ENCODE data around the gene POLR3B.

The POLR3B gene

GRCh38 chr12:106333010-106333409, 24.5 kb upstream of the POLR3B start:
- Histone ChIP-seq H4K5ac (ENCODE audit: low read length) (no peak overlapping the region), H2BK15ac (replicated peaks; ENCODE audit: low read depth) (no peak overlapping the region), H4K8ac (ENCODE audit: low read depth, low read length) (no peak overlapping the region), H3K4me3 (ENCODE audit: low read length) (no peak overlapping the region), H3K27ac (ENCODE audit: low read depth, low read length) (no peak overlapping the region), H2AK5ac (ENCODE audit: low read length) (no peak overlapping the region), H3K36me3 (ENCODE audit: control insufficient read depth, insufficient read depth, low read length) (no peaks in the 10 kb centered on the region), H3K4me2 (ENCODE audit: low read length) (no peak overlapping the region), H3K23ac (ENCODE audit: low read length) (no peak overlapping the region), H3K4me1 (ENCODE audit: control insufficient read depth, low read depth, low read length) (no peaks in the 10 kb centered on the region), H3K4ac (ENCODE audit: low read depth, low read length) (no peak overlapping the region), H3K27me3 (ENCODE audit: insufficient read depth, low read length, poor library complexity) (no peaks in the 10 kb centered on the region), H3K18ac (ENCODE audit: low read length) (no peak overlapping the region), H2BK5ac (ENCODE audit: low read length) (no peak overlapping the region), H3K79me1 (ENCODE audit: low read length) (no peaks in the 10 kb centered on the region), H3K79me2 (ENCODE audit: control insufficient read depth, insufficient read depth, low read length) (no peaks in the 10 kb centered on the region), H2BK120ac (ENCODE audit: low read depth, low read length) (no peak overlapping the region), H3K9ac (ENCODE audit: low read length) (no peak overlapping the region), H3K56ac (ENCODE audit: low read length) (no peak overlapping the region)
- no peak for DNase-seq
- 100% methylated on average over 1 of the region's 2 CpGs for whole genome bisulfite sequencing (ENCODE audit: extremely low coverage, insufficient coverage, low lambda C conversion rate)

- Histone ChIP-seq H3K27ac (ENCODE audit: low read depth, low read length) (no peak overlapping the region), H2BK120ac (ENCODE audit: low read depth, low read length) (no peak overlapping the region), H3K36me3 (ENCODE audit: control insufficient read depth, insufficient read depth, low read length) (no peaks in the 10 kb centered on the region), H4K5ac (ENCODE audit: low read length) (no peak overlapping the region), H3K4me3 (ENCODE audit: low read length) (no peak overlapping the region), H3K79me2 (ENCODE audit: control insufficient read depth, insufficient read depth, low read length) (no peaks in the 10 kb centered on the region), H3K4me2 (ENCODE audit: low read length) (no peak overlapping the region), H3K23ac (ENCODE audit: low read length) (no peak overlapping the region), H3K4ac (ENCODE audit: low read depth, low read length) (no peak overlapping the region), H3K56ac (ENCODE audit: low read length) (no peak overlapping the region), H3K4me1 (ENCODE audit: control insufficient read depth, low read depth, low read length) (no peaks in the 10 kb centered on the region), H3K79me1 (ENCODE audit: low read length) (no peaks in the 10 kb centered on the region), H2BK15ac (replicated peaks; ENCODE audit: low read depth) (no peak overlapping the region), H4K8ac (ENCODE audit: low read depth, low read length) (no peak overlapping the region), H2AK5ac (ENCODE audit: low read length) (no peak overlapping the region), H2BK5ac (ENCODE audit: low read length) (no peak overlapping the region), H3K18ac (ENCODE audit: low read length) (no peak overlapping the region), H3K9ac (ENCODE audit: low read length) (no peak overlapping the region), H3K27me3 (ENCODE audit: insufficient read depth, low read length, poor library complexity) (no peaks in the 10 kb centered on the region)
- DNase-seq = no peak
- WGBS (ENCODE audit: extremely low coverage, insufficient coverage, low lambda C conversion rate) = no CpG with 5 or more reads among the region's 2 CpGs
These were observed 23.8 kb upstream of the POLR3B start for GRCh38 chr12:106333756-106334155.

- Histone ChIP-seq H2BK120ac (ENCODE audit: low read depth, low read length) (no peak overlapping the region), H3K18ac (ENCODE audit: low read length) (no peak overlapping the region), H3K79me1 (ENCODE audit: low read length) (no peaks in the 10 kb centered on the region), H3K4me1 (ENCODE audit: control insufficient read depth, low read depth, low read length) (no peaks in the 10 kb centered on the region), H3K79me2 (ENCODE audit: control insufficient read depth, insufficient read depth, low read length) (no peaks in the 10 kb centered on the region), H3K36me3 (ENCODE audit: control insufficient read depth, insufficient read depth, low read length) (no peaks in the 10 kb centered on the region), H2BK15ac (replicated peaks; ENCODE audit: low read depth) (no peak overlapping the region), H4K5ac (ENCODE audit: low read length) (no peak overlapping the region), H3K27me3 (ENCODE audit: insufficient read depth, low read length, poor library complexity) (no peaks in the 10 kb centered on the region), H3K56ac (ENCODE audit: low read length) (no peak overlapping the region), H3K4ac (ENCODE audit: low read depth, low read length) (no peak overlapping the region), H3K4me2 (ENCODE audit: low read length) (no peak overlapping the region), H3K4me3 (ENCODE audit: low read length) (no peak overlapping the region), H2AK5ac (ENCODE audit: low read length) (no peak overlapping the region), H4K8ac (ENCODE audit: low read depth, low read length) (no peak overlapping the region), H2BK5ac (ENCODE audit: low read length) (no peak overlapping the region), H3K23ac (ENCODE audit: low read length) (no peak overlapping the region), H3K9ac (ENCODE audit: low read length) (no peak overlapping the region), H3K27ac (ENCODE audit: low read depth, low read length) (no peak overlapping the region)
- no peak for DNase-seq
- no CpG with 5 or more reads among the region's 2 CpGs for WGBS (ENCODE audit: extremely low coverage, insufficient coverage, low lambda C conversion rate)
These were observed 16.3 kb upstream of the POLR3B start for GRCh38 chr12:106341086-106341877.

GRCh38 chr12:106342397-106343213, 14.9 kb upstream of the POLR3B start:
- H4K8ac ChIP-seq (ENCODE audit: low read depth, low read length) = no peak overlapping the region
- no peaks in the 10 kb centered on the region for H3K4me1 ChIP-seq (ENCODE audit: control insufficient read depth, low read depth, low read length)
- H3K27me3 ChIP-seq (ENCODE audit: insufficient read depth, low read length, poor library complexity) = no peaks in the 10 kb centered on the region
- no peak overlapping the region for H3K56ac ChIP-seq (ENCODE audit: low read length)
- no peak overlapping the region for H3K23ac ChIP-seq (ENCODE audit: low read length)
- H3K9ac ChIP-seq (ENCODE audit: low read length) = no peak overlapping the region
- H3K36me3 ChIP-seq (ENCODE audit: control insufficient read depth, insufficient read depth, low read length) = no peaks in the 10 kb centered on the region
- H3K4me2 ChIP-seq (ENCODE audit: low read length) = no peak overlapping the region
- no peak for DNase-seq
- no peak overlapping the region for H2BK15ac ChIP-seq (replicated peaks; ENCODE audit: low read depth)
- no peak overlapping the region for H3K18ac ChIP-seq (ENCODE audit: low read length)
- no peak overlapping the region for H4K5ac ChIP-seq (ENCODE audit: low read length)
- H2AK5ac ChIP-seq (ENCODE audit: low read length) = no peak overlapping the region
- no peaks in the 10 kb centered on the region for H3K79me1 ChIP-seq (ENCODE audit: low read length)
- H2BK120ac ChIP-seq (ENCODE audit: low read depth, low read length) = no peak overlapping the region
- H2BK5ac ChIP-seq (ENCODE audit: low read length) = no peak overlapping the region
- H3K4me3 ChIP-seq (ENCODE audit: low read length) = no peak overlapping the region
- no peak overlapping the region for H3K4ac ChIP-seq (ENCODE audit: low read depth, low read length)
- H3K79me2 ChIP-seq (ENCODE audit: control insufficient read depth, insufficient read depth, low read length) = no peaks in the 10 kb centered on the region
- no peak overlapping the region for H3K27ac ChIP-seq (ENCODE audit: low read depth, low read length)
- WGBS (ENCODE audit: extremely low coverage, insufficient coverage, low lambda C conversion rate) = no CpG with 5 or more reads among the region's 9 CpGs

- H4K5ac ChIP-seq (ENCODE audit: low read length) = no peak overlapping the region
- H3K18ac ChIP-seq (ENCODE audit: low read length) = no peak overlapping the region
- no peaks in the 10 kb centered on the region for H3K36me3 ChIP-seq (ENCODE audit: control insufficient read depth, insufficient read depth, low read length)
- no peak overlapping the region for H4K8ac ChIP-seq (ENCODE audit: low read depth, low read length)
- no peak overlapping the region for H2AK5ac ChIP-seq (ENCODE audit: low read length)
- H3K23ac ChIP-seq (ENCODE audit: low read length) = no peak overlapping the region
- no peaks in the 10 kb centered on the region for H3K4me1 ChIP-seq (ENCODE audit: control insufficient read depth, low read depth, low read length)
- H3K4ac ChIP-seq (ENCODE audit: low read depth, low read length) = no peak overlapping the region
- no peak overlapping the region for H3K9ac ChIP-seq (ENCODE audit: low read length)
- WGBS (ENCODE audit: extremely low coverage, insufficient coverage, low lambda C conversion rate) = no CpG with 5 or more reads among the region's 2 CpGs
- no peak overlapping the region for H2BK120ac ChIP-seq (ENCODE audit: low read depth, low read length)
- H3K79me2 ChIP-seq (ENCODE audit: control insufficient read depth, insufficient read depth, low read length) = no peaks in the 10 kb centered on the region
- H3K56ac ChIP-seq (ENCODE audit: low read length) = no peak overlapping the region
- no peak overlapping the region for H3K4me2 ChIP-seq (ENCODE audit: low read length)
- no peak overlapping the region for H2BK5ac ChIP-seq (ENCODE audit: low read length)
- H3K79me1 ChIP-seq (ENCODE audit: low read length) = no peaks in the 10 kb centered on the region
- H3K27ac ChIP-seq (ENCODE audit: low read depth, low read length) = no peak overlapping the region
- H3K27me3 ChIP-seq (ENCODE audit: insufficient read depth, low read length, poor library complexity) = no peaks in the 10 kb centered on the region
- no peak for DNase-seq
- H3K4me3 ChIP-seq (ENCODE audit: low read length) = no peak overlapping the region
- no peak overlapping the region for H2BK15ac ChIP-seq (replicated peaks; ENCODE audit: low read depth)
These were observed 14.4 kb upstream of the POLR3B start for GRCh38 chr12:106343214-106343528.

Measured in mesendoderm (in vitro differentiated cells).